IMR-90 (cell line): ENCODE results near the gene CCR3. TPM values are rescaled to one million over a fixed set of nuclear protein-coding genes. Genes with fewer than 3 reads are reported as not detected.

ENCODE experiments used
- ATAC-seq: fragments of 200-7000 bp; cut with Tn5 transposase; 2 replicates; pipeline ENCODE4 v1.9.1; 2020; ENCODE audit warnings: low read depth, mild to moderate bottlenecking, moderate library complexity
- BruUV-seq: library from RNA; stranded (reverse); fragments of 400-500 nt; replicated peaks from 2 replicates; lab custom pipeline; 2021; lab: Mats Ljungman, UMichigan
- CTCF ChIA-PET: fragments of 300-600 bp; formaldehyde crosslinking; extraction: SDS; loops from one replicate; lab custom pipeline; 2021; ENCODE audit warnings: antibody characterized with exemption; lab: Yijun Ruan, JAX
- POLR2A ChIA-PET: fragments of 300-600 bp; sonication (Branson Sonifier 250); formaldehyde crosslinking; loops from one replicate; lab custom pipeline; 2022; ENCODE audit warnings: antibody characterized with exemption; ENCODE audit not compliant: unreplicated experiment; lab: Charles Lee
- DNase-seq: peaks from one replicate; pipeline ENCODE4 v3.0.0; 2013
- H2AFZ ChIP-seq: replicated peaks from 2 replicates; pipeline ENCODE3; 2013; ENCODE audit warnings: low read length, mild to moderate bottlenecking; ENCODE audit not compliant: poor library complexity
- H2AK5ac ChIP-seq: 2 replicates; pipeline ENCODE4 v1.6.1; 2013; ENCODE audit warnings: low read depth, low read length, inconsistent platforms
- H2AK9ac ChIP-seq: replicated peaks from 2 replicates; pipeline ENCODE3; 2013; ENCODE audit warnings: mild to moderate bottlenecking, low read depth, low read length, moderate library complexity; ENCODE audit not compliant: poor library complexity
- H2BK120ac ChIP-seq: 2 replicates; pipeline ENCODE4 v1.6.1; 2013; ENCODE audit warnings: low read depth, low read length, inconsistent platforms
- H2BK15ac ChIP-seq: 3 replicates; pipeline ENCODE4 v1.6.1; 2013; ENCODE audit warnings: low read depth, low read length, inconsistent platforms
- H2BK20ac ChIP-seq: 2 replicates; pipeline ENCODE4 v1.6.1; 2013; ENCODE audit warnings: low read depth, mild to moderate bottlenecking, inconsistent platforms, low read length, moderate library complexity
- H2BK5ac ChIP-seq: 2 replicates; pipeline ENCODE4 v1.6.1; 2013; ENCODE audit warnings: mild to moderate bottlenecking, low read depth, low read length, inconsistent platforms; ENCODE audit not compliant: poor library complexity, severe bottlenecking
- H3K14ac ChIP-seq: replicated peaks from 2 replicates; pipeline ENCODE4 v1.6.1; 2013; ENCODE audit warnings: low read depth, low read length, inconsistent platforms
- H3K18ac ChIP-seq: 2 replicates; pipeline ENCODE4 v1.6.1; 2013; ENCODE audit warnings: low read depth, low read length, control low read depth
- H3K23ac ChIP-seq: 2 replicates; pipeline ENCODE4 v1.6.1; 2013; ENCODE audit warnings: low read depth, low read length, inconsistent platforms
- H3K27ac ChIP-seq: 2 replicates; pipeline ENCODE4 v1.5.1; 2013; ENCODE audit warnings: mild to moderate bottlenecking, control low read depth, low read length; ENCODE audit not compliant: insufficient read depth
- H3K27me3 ChIP-seq: 2 replicates; pipeline ENCODE4 v1.6.1; 2013; ENCODE audit warnings: low read length; ENCODE audit not compliant: control insufficient read depth, insufficient read depth
- H3K36me3 ChIP-seq: 2 replicates; pipeline ENCODE4 v1.6.1; 2013; ENCODE audit warnings: low read length, mixed read lengths; ENCODE audit not compliant: control insufficient read depth, insufficient read depth
- H3K4ac ChIP-seq: 2 replicates; pipeline ENCODE4 v1.6.1; 2013; ENCODE audit warnings: low read depth, low read length, inconsistent platforms
- H3K4me1 ChIP-seq: 2 replicates; pipeline ENCODE4 v1.6.1; 2013; ENCODE audit warnings: low read length, mixed read lengths; ENCODE audit not compliant: control insufficient read depth, insufficient read depth
- H3K4me2 ChIP-seq: 2 replicates; pipeline ENCODE4 v1.6.1; 2013; ENCODE audit warnings: low read depth, mild to moderate bottlenecking, control low read depth, low read length, moderate library complexity
- H3K4me3 ChIP-seq: 2 replicates; pipeline ENCODE4 v1.5.1; 2013; ENCODE audit warnings: low read depth, mild to moderate bottlenecking, control low read depth, low read length, moderate library complexity; ENCODE audit not compliant: insufficient read depth
- H3K56ac ChIP-seq: 2 replicates; pipeline ENCODE4 v1.6.1; 2013; ENCODE audit warnings: low read length, inconsistent platforms; ENCODE audit not compliant: insufficient read depth; ENCODE audit errors: extremely low read depth
- H3K79me1 ChIP-seq, 2 experiments: 2 replicates each; pipeline ENCODE4 v1.6.1; 2013; ENCODE audit warnings: low read length in 2 of 2, inconsistent platforms in 1 of 2, low read depth in 1 of 2
- H3K9ac ChIP-seq: 2 replicates; pipeline ENCODE4 v1.6.1; 2013; ENCODE audit warnings: low read depth, low read length, control low read depth
- H3K9me1 ChIP-seq: 2 replicates; pipeline ENCODE4 v1.6.1; 2013; ENCODE audit warnings: low read length, inconsistent platforms; ENCODE audit not compliant: insufficient read depth
- H3K9me3 ChIP-seq: 2 replicates; pipeline ENCODE4 v1.6.1; 2013; ENCODE audit warnings: low read length; ENCODE audit not compliant: control insufficient read depth, insufficient read depth
- H4K20me1 ChIP-seq: 2 replicates; pipeline ENCODE4 v1.6.1; 2013; ENCODE audit warnings: low read length, inconsistent platforms; ENCODE audit not compliant: insufficient read depth
- H4K5ac ChIP-seq: 2 replicates; pipeline ENCODE4 v1.6.1; 2013; ENCODE audit warnings: mild to moderate bottlenecking, low read depth, low read length, control low read depth
- H4K8ac ChIP-seq, 2 experiments: 2 replicates each; pipeline ENCODE4 v1.6.1; 2013; ENCODE audit warnings: low read depth in 2 of 2, low read length in 2 of 2, control low read depth in 1 of 2, inconsistent platforms in 1 of 2
- H4K91ac ChIP-seq: 2 replicates; pipeline ENCODE4 v1.6.1; 2013; ENCODE audit warnings: low read depth, low read length, inconsistent platforms; ENCODE audit not compliant: insufficient read depth
- CEBPB ChIP-seq: IDR thresholded peaks from 2 replicates; pipeline ENCODE4 v1.6.1; 2012; ENCODE audit warnings: low read depth, low read length, improper control_type of control experiment
- MXI1 ChIP-seq: IDR thresholded peaks from 2 replicates; pipeline ENCODE4 v1.6.1; 2012; ENCODE audit warnings: low read depth, mild to moderate bottlenecking, low read length, moderate library complexity, borderline replicate concordance
- WGBS, 2 experiments: methylation state at CpG; one replicate each; pipeline versions ENCODE4 v1.1.5 to v1.1.7; 2013; ENCODE audit warnings: missing lambda C conversion rate in 2 of 2; ENCODE audit not compliant: insufficient read length in 1 of 2; ENCODE audit errors: extremely low coverage in 2 of 2; 5-methylcytosine and 5-hydroxymethylcytosine counted together
- dilution Hi-C: fragments of 300-500 bp; cut with HindIII; formaldehyde crosslinking; loops from one replicate; pipeline ENCODE4 v1.14.3; 2018; ENCODE audit warnings: low sequenced_read_pairs; ENCODE audit not compliant: unreplicated experiment
- in situ Hi-C: fragments of 300-500 bp; cut with MboI; formaldehyde crosslinking; loops from 3 replicates; pipeline ENCODE4 v1.14.3; 2019; ENCODE audit warnings: low sequenced_read_pairs, inconsistent platforms, mixed read lengths
- intact Hi-C: fragments of 100-400 bp; cut with micrococcal nuclease; formaldehyde crosslinking; loops from 2 replicates; pipeline ENCODE4 v1.10.0; 2022
- polyA plus RNA-seq, 3 experiments: library from polyadenylated mRNA; depleted of rRNA; stranded (reverse); fragments of >200 nt; gene quantifications; 2 replicates each; pipeline ENCODE4 v1.2.3, GENCODE V29; 2012; ENCODE audit warnings: low replicate concordance in 1 of 3
- total RNA-seq: library from RNA; depleted of rRNA; stranded (reverse); fragments of >200 nt; gene quantifications from 2 replicates; pipeline ENCODE4 v1.2.3, GENCODE V29; 2012

The CCR3 gene
- total and polyA plus RNA-seq, 2 of the 4 experiments (the other 2 are of a cell fraction): not detected

DNA sequence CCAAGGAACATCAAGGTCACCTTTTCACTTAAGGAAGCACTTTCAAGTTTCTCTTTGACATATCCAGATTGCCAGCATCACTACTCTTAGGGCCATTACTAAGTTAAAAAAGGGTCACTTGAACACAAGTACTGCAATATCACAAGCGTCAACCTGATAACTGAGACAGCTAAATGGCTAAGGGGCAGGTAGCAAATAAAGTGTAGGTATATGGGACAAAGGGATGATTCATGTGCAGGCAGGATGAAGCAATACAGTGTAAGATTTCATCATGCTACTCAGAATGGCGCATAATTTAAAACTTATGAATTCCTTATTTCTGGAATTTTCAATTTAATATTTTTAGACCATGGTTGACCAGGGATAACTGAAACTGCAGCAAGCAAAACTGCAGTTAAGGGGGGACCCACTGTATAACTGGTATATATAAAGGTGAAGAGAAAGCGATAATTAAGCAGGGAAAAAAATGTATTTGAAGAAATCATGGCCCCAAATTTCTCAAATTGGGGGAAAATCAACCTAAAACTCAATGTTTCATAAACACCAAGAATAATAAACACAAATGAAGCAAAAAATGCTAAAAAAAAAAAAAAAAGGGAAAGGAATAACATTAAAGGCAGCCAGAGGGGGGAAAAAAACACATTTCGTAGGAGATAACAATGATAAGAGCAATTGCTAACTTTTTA, 47.2 kb upstream of the CCR3 start:
- H2BK20ac ChIP-seq: no peak overlapping the region
- WGBS, 2 experiments: no CpG with 5 or more reads among the region's 4 CpGs
- no peak overlapping the region for H3K14ac ChIP-seq
- H4K91ac ChIP-seq: no peak overlapping the region
- H3K4me3 ChIP-seq: no peak overlapping the region
- H4K8ac ChIP-seq: no peak overlapping the region
- in situ Hi-C loops: no loop called here
- H3K56ac ChIP-seq: no peak overlapping the region
- ATAC-seq (no peak), DNase-seq (no peak)
- H3K4ac ChIP-seq: no peak overlapping the region
- dilution Hi-C loops: no loop called here
- H2AFZ ChIP-seq: no peak overlapping the region
- H3K4me2 ChIP-seq: no peak overlapping the region
- peaks cover 14% of the 10 kb centered on the region for H3K27me3 ChIP-seq
- no peak overlapping the region for H3K23ac ChIP-seq
- H4K20me1 ChIP-seq: no peaks in the 10 kb centered on the region
- no peak overlapping the region for H2BK5ac ChIP-seq
- H2AK9ac ChIP-seq: no peak overlapping the region
- no peak overlapping the region for H4K5ac ChIP-seq
- CTCF ChIA-PET: no interaction called here
- intact Hi-C loops: no loop called here
- no peak overlapping the region for H2AK5ac ChIP-seq
- no peak overlapping the region for H3K18ac ChIP-seq
- H3K79me1 ChIP-seq: no peaks in the 10 kb centered on the region
- no peak overlapping the region for H2BK15ac ChIP-seq
- peaks cover 10% of the 10 kb centered on the region for H3K9me3 ChIP-seq
- H2BK120ac ChIP-seq: no peak overlapping the region
- no peaks in the 10 kb centered on the region for H3K9me1 ChIP-seq
- H3K36me3 ChIP-seq: no peaks in the 10 kb centered on the region
- no peaks in the 10 kb centered on the region for H3K4me1 ChIP-seq
- TF ChIP-seq CEBPB (peak; percentile 62; the same call in 1 of the 2 replicates), MXI1 (no peak)
- no TSS peak for BruUV-seq
- no peak overlapping the region for H3K27ac ChIP-seq
- H3K9ac ChIP-seq: no peak overlapping the region
- POLR2A ChIA-PET: no interaction called here
